GM21526 (cell line): ENCODE data around the gene LPP.
A peak's percentile ranks its signal among the peaks of the same experiment; 100 is the strongest.
"Not testable (repeated sequence)": the region's sequence is repeated elsewhere in the genome, so short reads cannot be mapped to it uniquely, and the experiment has no call there.

Source experiments
- ATAC-seq: cut with Tn5 transposase; IDR thresholded peaks from one replicate; pipeline ENCODE4 v1.9.1; 2021; ENCODE audit warnings: moderate library complexity; ENCODE audit not compliant: unreplicated experiment, low FRiP score

The LPP gene

GRCh38 chr3:188417271-188417696 lies 263.3 kb downstream of the LPP start:
- no peak for ATAC-seq

- ATAC-seq: no peak
Observed at GRCh38 chr3:188417766-188418165, 263.8 kb downstream of the LPP start.

DNA sequence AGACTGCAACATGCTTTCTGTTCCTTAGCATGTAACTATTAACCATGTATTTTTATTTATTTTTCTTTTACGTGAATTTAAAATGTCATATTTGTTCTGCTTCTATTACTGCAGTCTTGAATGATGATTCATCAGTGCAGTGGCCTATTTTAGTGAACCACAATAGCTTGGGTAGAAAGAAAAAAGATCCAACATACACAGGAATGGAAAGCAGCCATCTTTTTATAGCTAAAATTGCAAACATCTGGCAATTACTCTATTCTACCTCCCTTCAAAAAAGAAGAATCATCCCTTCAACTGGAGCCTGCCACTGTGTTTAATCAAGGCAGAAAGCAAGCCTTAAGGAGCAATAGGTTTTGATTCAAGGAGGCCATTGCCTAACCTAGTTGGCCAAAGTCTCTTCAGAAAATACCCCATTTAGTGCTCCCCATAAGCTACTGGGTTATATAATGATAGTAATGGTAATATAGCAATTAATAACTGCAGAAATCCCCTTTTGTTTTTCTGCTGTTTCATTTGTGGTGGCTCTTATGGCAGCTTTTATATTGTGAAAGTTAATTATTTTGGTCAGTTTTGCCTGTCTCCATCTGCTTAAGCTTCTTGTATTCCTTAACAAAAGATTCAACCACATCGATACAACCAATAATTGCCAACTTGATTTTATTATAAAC lies 267.3 kb downstream of the LPP start:
- peak; percentile 23 for ATAC-seq

DNA sequence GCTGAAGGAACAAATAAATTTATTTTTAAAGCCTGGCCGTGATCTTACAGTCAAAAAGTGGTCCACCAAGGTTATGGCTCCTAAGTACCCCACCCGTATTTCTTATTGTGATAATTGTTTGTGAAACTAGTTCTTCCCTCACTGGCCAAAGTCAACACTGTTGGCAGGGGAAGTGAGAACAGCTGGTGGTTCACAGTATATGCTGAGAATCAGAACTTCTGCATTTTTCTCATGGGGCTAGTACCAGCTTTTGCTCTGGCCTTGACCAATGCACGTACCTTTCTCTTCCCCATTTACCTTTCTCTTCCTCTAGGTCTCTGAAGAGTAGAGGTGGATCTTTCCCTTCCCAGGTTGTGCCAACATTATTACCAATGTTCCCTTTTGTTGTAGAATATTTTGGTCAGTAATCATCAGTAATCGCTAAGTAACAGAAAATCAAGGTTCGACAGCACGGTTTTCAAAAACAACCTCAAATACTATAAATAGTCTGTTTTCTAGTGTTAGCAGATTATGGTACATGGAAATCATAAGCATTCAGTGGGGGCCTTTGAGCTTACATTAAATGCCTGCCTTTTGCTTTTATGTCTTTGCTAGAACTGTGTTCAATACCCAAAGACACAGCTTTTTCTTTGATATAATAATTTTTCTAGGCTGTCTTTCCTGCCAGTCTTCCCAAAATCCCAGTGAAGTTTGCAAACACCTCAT lies 268.0 kb downstream of the LPP start:
- peak; percentile 99 for ATAC-seq

GRCh38 chr3:188427981-188428380 lies 274.0 kb downstream of the LPP start:
- ATAC-seq: not testable (repeated sequence)

GRCh38 chr3:188431040-188431439 lies 277.1 kb downstream of the LPP start:
- no peak for ATAC-seq

DNA sequence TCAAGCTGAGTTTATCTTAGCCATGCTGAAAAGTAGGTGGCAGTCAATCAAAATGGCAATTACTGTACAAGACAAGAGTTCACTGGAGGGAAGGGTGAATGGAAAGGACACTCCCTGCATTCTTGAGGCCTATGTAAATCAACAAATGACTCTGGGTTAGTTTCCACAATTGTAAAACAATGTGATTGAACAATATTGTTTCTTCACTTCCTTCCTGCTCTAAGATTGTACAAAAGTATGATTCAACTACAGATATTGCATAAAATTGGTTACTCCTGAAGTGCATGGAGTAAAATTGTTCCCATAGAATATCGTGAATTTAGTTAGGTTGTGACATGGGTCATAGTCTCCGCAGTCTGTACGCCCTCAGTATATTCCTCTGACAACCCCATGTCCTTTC lies 277.6 kb downstream of the LPP start:
- no peak for ATAC-seq

DNA sequence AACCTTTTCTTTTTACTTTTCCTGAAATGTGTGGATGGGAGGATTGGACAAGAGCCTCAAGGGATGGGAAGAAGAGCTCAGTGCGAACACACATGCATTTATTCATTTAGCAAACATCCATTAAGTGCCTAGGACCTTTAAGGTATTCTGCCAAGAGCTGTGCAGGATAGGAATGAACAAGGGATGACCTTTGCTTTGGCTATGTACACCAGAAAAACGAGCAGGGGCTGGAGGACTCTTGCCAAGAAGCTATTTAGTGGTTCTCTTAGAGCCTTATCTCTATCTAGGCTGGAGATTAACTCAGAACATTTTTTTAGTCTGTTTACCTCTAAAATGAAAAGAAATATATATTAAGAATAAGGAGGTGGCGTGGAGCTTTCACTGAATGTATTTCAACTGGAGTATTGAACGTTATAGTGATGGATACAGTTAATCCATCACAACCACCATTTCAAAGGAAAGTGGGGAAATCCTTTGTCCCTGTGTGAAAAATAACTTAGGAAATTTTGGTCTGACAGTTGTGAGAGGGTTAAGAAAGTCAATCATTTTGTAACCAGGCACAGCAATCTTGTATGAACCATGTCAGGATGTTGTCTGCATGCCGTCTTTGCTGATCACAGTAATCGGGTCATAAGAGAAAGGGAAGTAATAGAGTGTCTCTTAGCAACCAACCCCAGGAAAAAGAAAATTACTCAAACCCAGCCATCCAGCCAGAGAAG lies 279.0 kb downstream of the LPP start:
- ATAC-seq: no peak

DNA sequence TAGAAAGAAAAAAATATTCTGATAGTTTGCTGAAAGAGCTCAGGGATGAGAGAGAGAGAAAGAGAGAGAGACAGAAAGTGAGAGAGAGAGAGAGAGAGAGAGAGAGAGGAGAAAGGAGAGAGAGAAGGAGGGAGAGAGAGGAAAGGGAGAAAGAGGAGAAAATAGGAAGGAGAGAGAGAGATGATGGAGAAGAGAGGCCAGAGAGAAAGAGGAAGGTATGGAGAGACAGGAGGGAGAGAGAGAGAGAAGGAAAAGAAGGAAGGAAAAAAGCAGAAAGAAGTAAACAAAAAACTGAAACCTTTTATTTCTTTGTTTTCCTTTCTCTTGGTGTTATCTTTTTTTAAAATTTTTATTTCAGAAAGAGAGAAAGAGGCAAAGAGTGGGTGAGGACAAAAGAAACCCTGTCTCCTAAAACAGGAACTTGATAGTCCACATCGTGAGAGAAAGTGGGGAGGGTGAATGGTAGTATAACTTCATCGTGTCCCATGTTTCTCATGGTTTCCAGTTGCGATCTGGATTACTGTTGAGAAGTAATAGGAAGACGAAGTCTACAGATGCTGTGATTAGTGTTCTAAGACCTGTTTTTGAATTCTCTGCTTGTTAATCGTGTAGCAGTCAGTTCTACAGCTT lies 279.7 kb downstream of the LPP start:
- ATAC-seq: no peak

- no peak for ATAC-seq
Observed at GRCh38 chr3:188434594-188434993, 280.6 kb downstream of the LPP start.

- no peak for ATAC-seq
Observed at GRCh38 chr3:188435266-188435665, 281.3 kb downstream of the LPP start.

DNA sequence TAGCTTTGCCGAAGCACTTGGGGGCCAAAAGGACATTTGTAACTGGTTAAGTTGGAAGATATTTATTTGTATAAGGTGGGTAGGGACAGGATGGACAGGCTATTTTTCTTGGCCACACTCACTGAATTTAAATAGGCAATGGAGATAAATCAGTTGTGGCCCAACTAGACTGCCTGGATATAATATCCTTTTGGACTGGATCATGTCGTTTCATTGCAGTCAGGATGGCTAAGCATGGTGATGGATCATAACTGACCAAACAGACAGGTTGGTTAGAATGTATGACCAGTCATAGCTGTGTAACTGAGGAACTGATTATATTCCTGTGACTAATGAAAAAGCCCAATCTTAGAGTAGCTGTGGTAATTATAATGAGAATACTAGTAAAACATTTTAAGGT lies 284.0 kb downstream of the LPP start:
- ATAC-seq: no peak

GRCh38 chr3:188439080-188439479 lies 285.1 kb downstream of the LPP start:
- no peak for ATAC-seq

GRCh38 chr3:188440340-188440972 lies 286.5 kb downstream of the LPP start:
- ATAC-seq: no peak

DNA sequence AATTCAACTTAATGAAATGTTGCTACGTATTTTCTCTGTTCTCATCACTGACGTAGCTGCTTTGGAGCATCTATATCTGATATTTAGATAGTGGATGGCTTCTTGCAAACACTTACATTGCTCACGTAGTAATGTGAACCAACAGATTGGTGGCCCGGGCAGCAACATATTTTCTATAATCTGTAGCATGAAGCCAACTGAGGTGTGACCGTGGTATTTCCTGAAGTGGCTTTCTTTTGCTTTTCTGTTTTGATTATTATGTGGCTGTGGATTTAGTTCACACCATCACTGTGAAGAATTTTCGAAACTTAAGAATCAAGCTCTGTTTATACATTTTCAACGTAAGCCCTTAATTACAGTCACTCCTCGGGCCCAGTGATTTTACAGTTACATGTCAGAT lies 288.5 kb downstream of the LPP start:
- no peak for ATAC-seq

DNA sequence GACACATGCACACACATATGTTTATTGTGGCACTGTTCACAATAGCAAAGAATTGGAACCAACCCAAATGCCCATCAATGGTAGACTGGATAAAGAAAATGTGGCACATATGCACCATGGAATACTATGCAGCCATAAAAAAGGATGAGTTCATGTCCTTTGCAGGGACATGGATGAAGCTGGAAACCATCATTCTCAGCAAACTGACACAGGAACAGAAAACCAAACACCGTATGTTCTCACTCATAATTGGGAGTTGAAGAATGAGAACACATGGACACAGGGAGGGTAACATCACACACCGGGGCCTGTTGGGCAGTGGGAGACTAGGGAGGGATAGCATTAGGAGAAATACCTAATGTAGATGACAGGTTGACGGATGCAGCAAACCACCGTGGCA lies 291.2 kb downstream of the LPP start:
- ATAC-seq: not testable (repeated sequence)

GRCh38 chr3:188446014-188446413 lies 292.1 kb downstream of the LPP start:
- ATAC-seq: no peak

DNA sequence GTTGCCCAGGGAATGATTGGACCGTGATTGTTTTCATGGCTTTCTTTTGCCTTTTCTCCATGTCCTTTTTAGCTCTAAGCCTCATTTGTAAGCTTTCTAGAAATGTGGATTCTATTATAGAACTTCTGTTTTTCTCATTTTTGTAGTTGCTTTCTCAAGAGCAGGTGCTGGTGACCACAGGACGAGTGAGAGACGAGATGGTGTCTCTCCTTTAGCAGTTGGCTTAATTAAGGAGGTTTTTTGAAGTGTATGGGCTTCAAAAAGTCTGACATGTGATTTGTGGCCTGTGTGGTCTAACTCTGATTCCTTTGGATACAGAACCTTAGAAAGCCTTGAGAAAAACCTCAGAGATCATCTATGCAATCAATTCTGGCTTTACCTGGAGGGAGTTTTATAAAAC lies 292.8 kb downstream of the LPP start:
- ATAC-seq: peak; percentile 62

GRCh38 chr3:188448813-188449212 lies 294.9 kb downstream of the LPP start:
- ATAC-seq: no peak

DNA sequence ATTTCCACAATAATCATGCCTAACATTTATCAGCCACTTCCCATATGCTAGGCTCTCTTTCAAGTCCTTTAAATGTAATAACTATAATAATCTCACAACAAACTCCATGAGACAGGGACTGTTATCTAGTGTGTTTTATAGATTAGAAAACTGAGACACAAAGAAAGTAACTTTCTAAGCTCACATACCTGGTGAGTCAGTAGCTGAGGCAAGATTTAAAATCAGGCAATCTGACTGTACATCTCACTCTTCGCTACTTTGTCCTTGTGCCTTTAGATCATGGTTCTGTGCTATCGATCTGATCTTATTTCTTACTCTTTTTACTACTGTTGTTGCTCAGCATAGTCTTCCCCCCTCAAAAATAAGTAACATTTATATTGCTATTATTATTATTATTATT lies 295.5 kb downstream of the LPP start:
- no peak for ATAC-seq
